NCI-H526 (cell line): ENCODE data around the gene MAP4K4.
"Not testable (repeated sequence)": the region's sequence is repeated elsewhere in the genome, so short reads cannot be mapped to it uniquely, and the experiment has no call there.

Experiments used
- DNase-seq, 2 experiments: peaks; one replicate each; lab custom pipeline; 2025; lab: John Stamatoyannopoulos, UW

MAP4K4 gene

GRCh38 chr2:101743288-101743687, 45.8 kb downstream of the MAP4K4 start:
- DNase-seq = no peak

DNA sequence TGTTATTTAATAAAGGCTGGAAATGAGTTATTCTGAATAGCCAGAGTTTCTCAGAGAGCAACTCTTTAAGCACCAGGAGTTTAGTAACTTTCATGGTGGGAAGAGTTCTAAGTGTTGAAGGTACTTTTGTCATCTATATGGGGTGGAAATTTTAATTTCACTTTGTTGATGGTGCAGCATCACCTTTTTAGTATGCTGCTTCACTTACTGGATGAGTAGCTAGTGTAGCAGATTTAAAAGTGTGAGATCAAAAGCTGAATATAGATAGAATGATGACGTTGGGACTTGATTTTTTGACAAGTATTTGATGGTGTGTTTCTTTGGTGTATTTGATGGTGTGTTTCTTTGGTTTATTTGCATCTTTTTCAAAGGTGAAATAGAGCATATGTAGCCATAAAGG, 47.3 kb downstream of the MAP4K4 start:
- no peak for DNase-seq

GRCh38 chr2:101745711-101746694, 48.5 kb downstream of the MAP4K4 start:
- DNase-seq = no peak

- DNase-seq = no peak
Measured at GRCh38 chr2:101748000-101748399, 50.5 kb downstream of the MAP4K4 start.

DNA sequence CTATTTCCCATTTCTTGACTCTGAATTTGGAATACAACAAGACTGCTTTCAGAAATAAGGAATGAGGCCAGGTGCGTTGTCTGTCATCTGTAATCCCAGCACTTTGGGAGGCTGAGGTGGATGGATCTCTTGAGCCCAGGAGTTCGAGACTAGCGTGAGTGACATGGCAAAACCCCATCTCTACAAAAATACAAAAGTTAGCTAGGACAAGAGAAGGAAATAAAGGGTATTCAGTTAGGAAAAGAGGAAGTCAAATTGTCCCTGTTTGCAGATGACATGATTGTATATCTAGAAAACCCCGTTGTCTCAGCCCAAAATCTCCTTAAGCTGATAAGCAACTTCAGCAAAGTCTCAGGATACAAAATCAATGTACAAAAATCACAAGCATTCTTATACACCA, 51.0 kb downstream of the MAP4K4 start:
- not testable (repeated sequence) for DNase-seq

DNA sequence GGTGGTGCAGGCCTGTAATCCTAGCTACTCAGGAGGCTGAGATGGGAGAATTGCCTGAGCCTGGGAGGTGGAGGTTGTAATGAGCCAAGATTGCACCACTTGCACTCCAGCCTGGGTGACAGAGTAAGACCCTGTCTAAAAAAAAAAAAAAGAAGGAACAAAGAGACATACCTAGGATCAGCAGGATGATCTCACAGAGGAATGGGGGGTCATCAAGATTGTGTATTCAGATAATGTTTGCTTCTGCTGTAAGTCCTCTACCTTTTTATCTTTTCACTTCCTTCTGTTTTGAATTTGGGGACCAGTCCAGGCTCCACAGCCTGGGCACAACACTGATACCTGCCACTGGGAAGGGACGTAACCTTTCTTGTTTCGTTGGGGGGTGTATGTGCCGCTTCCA, 53.2 kb downstream of the MAP4K4 start:
- DNase-seq = no peak

DNA sequence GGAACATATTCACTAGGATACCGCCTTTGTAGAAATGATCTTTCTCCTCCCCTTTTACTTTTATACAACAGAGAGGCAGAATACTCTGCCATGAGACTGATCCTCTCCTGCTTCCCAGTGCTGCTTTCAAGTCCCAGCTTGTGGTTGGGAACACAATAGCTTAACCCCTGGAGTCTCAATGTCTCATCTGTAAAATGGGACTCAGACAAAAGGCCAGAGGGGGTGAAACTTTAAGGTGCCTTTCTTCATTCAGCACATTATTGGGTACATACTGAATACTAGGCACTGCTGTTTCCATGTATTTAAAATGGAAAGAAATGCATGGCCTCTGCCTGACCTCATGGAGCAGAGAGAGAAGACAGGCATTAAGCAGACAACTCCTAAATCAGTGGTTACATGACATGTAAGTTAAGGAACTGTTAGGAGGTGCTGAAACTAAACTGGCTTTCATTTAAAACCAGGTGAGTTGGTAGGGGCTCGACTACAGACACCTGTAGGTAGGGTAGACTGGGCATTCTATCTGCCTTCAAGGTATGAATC, 53.8 kb downstream of the MAP4K4 start:
- no peak for DNase-seq

- DNase-seq = no peak
Measured at GRCh38 chr2:101751875-101752619, 54.5 kb downstream of the MAP4K4 start.

DNA sequence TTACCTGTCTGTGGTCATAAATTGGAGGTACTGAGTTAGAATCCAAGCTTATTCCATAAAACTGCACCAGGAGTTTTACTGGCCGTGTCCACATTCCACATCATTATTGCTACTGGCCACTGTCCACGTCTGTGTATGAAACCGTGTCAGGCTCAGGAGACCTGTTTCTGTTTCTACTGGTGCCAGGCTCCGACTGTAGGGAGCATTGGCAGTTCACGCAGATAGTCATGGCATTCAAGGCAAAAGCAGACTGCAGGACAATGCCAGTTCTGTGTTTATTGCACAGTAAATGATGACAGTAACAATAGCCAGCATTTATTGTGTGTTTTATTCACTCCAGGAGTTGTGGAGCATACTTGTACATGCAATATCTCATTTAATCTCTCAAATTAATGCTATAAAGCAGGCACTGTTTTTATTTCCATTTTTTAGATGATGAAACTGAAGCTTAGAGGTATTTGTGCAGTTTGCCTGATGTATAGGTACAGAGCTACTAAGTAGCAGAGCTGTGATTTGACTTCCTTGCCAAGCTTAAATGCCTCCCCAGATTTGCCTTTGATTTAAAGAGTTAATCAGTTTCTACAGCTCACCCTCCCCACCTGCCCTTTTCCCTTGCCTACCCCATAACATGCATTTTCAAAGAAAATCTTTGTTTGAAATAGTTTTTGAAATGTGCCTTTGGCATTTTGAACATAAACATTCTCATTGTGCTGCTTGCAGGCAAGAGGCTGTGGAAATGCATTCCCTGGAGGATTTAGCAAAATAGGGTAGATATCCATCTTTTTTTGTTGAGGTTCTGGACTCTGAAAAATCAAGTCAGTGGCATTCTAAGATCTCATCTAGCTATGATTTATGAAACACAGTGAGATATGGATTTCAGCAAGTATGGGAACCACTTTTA, 55.5 kb downstream of the MAP4K4 start:
- no peak for DNase-seq

- DNase-seq = no peak
Measured at GRCh38 chr2:101753720-101754490, 56.4 kb downstream of the MAP4K4 start.

GRCh38 chr2:101754618-101755017, 57.1 kb downstream of the MAP4K4 start:
- DNase-seq = no peak

GRCh38 chr2:101756266-101756665, 58.8 kb downstream of the MAP4K4 start:
- DNase-seq = no peak

DNA sequence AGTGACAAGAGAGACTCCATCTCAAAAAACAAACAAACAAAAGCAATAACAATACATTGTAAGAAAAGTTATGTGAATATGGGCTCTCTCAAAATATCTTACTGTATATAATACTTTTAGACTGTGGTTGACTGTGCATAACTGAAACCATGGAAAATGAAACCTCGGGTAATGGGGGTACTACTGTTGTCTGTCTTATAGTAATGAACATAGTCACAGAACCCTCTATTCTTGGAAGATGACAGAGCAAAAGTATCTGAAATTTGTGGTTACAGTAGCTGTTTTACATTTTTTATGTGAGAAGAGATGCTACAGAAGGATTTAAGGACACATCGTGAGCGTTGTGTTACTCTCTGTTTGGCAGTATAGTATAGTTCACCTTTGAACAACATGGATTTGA, 60.5 kb downstream of the MAP4K4 start:
- DNase-seq = no peak

DNA sequence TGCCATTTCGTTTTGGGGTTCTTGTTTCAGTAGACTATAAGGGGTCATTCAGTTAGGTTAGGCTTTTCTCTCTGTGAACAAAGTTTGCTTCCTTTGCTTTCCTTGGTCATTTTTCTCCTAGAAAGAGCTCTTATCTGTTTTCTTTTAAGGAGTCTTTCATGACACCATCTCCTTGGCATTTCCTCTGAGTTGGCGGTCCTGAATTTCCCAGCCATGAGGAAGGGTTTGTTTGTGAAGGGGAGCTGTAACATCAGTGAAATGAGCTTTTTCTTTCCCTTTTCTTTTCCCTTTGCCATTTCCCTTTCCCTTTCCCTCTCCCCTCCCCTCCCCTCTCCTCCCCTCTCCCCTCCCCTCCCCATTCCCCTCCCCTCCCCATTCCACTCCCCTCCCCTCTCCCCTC, 61.7 kb downstream of the MAP4K4 start:
- no peak for DNase-seq

DNA sequence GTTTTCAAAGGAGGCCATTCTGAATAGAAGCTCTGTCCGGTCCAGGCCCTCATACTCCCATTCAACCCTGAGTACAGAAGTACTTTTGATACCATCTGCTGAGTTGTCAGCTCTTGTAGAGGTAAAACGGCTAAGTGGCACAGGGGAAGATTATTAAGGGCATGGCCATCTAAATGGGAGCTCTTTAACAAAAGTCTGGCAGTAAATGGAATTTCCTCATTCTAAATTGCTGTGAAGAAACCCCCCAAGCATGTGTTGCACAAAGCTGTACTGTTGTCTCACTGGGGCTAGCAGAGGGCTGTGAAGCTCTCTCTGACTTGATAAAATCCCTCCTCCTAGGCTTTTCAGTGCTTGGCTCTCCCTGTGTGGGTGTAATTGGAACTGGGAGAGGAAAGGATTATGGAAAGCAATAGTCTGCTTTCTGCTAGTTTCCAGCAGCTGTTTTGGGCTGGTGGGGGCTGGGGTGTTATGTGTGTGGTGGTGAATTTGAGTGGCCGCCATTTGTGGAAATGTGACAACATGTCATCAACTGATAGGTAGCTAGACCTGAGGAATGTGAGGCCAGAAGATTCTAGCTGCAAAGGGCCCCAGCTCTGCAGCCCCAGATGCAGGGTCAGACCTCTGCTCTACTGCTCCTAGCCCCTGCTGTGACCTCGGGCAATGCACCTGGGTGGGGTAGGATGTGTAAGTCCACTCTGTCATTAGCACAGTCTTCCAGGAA, 65.1 kb downstream of the MAP4K4 start:
- no peak for DNase-seq

GRCh38 chr2:101763496-101764333, 66.2 kb downstream of the MAP4K4 start:
- no peak for DNase-seq

- DNase-seq = no peak
Measured at GRCh38 chr2:101766337-101766736, 68.8 kb downstream of the MAP4K4 start.

GRCh38 chr2:101766871-101767739, 69.6 kb downstream of the MAP4K4 start:
- no peak for DNase-seq
